Measurements from ENCODE around the gene ALAD.

The ALAD gene

DNA sequence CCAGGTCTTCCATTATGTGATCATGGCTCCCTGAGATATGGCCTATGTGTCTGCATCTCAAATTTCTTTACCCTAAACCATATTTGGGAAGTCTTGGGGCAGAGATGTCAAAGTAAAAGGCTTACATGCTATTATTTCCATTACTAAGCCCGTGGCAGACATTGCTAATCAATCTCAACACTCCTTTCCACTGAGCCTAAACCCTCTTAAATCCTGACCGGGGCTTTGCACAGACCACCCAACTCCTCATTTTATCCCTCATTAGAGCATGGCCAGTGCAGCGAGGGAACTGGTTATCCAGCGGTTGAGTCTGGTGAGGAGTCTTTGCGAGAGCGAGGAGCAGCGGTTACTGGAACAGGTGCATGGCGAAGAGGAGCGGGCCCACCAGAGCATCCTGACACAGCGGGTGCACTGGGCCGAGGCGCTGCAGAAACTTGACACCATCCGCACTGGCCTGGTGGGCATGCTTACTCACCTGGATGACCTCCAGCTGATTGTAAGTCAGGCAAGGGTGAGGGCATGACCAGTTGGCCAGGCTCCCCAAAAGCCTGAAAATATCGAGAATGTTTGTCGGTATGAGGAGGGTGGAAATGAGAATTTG, 40.7 kb downstream of the ALAD start:
- in situ Hi-C loops (cut with MboI; ENCODE audit: low sequenced_read_pairs) = no loop called here
- Histone ChIP-seq H3K27me3 (ENCODE audit: low read depth) (no peaks in the 10 kb centered on the region), H3K4me1 (no peaks in the 10 kb centered on the region), H3K9me3 (no peaks in the 10 kb centered on the region), H3K36me3 (replicated peaks) (no peaks in the 10 kb centered on the region), H3K4me3 (no peak overlapping the region)
- no peak for DNase-seq (ENCODE audit: low spot score in 2 of 2)

- in situ Hi-C loops (cut with MboI; ENCODE audit: low sequenced_read_pairs) = no loop called here
- Histone ChIP-seq H3K27me3 (ENCODE audit: low read depth) (no peaks in the 10 kb centered on the region), H3K36me3 (replicated peaks) (no peaks in the 10 kb centered on the region), H3K4me1 (no peaks in the 10 kb centered on the region), H3K9me3 (no peaks in the 10 kb centered on the region), H3K4me3 (no peak overlapping the region)
- DNase-seq (ENCODE audit: low spot score in 2 of 2) = no peak
These were observed 41.7 kb downstream of the ALAD start for GRCh38 chr9:113359385-113359784.

- in situ Hi-C loops (cut with MboI; ENCODE audit: low sequenced_read_pairs) = no loop called here
- Histone ChIP-seq H3K36me3 (replicated peaks) (no peaks in the 10 kb centered on the region), H3K27me3 (ENCODE audit: low read depth) (peaks cover 8% of the 10 kb centered on the region), H3K4me1 (no peaks in the 10 kb centered on the region), H3K9me3 (no peaks in the 10 kb centered on the region), H3K4me3 (no peak overlapping the region)
- DNase-seq (ENCODE audit: low spot score in 2 of 2) = no peak
These were observed 44.3 kb downstream of the ALAD start for GRCh38 chr9:113356686-113357292.

- Histone ChIP-seq H3K27me3 (ENCODE audit: low read depth) (peaks cover 25% of the 10 kb centered on the region), H3K9me3 (no peaks in the 10 kb centered on the region), H3K4me3 (no peak overlapping the region), H3K4me1 (no peaks in the 10 kb centered on the region), H3K36me3 (replicated peaks) (no peaks in the 10 kb centered on the region)
- in situ Hi-C loops (cut with MboI; ENCODE audit: low sequenced_read_pairs) = no loop called here
- DNase-seq (ENCODE audit: low spot score in 2 of 2) = no peak
These were observed 46.0 kb downstream of the ALAD start for GRCh38 chr9:113355040-113355596.

GRCh38 chr9:113352411-113352810, 48.7 kb downstream of the ALAD start:
- Histone ChIP-seq H3K36me3 (replicated peaks) (no peaks in the 10 kb centered on the region), H3K4me1 (no peaks in the 10 kb centered on the region), H3K9me3 (no peaks in the 10 kb centered on the region), H3K27me3 (ENCODE audit: low read depth) (peaks cover 45% of the 10 kb centered on the region), H3K4me3 (no peak overlapping the region)
- DNase-seq (ENCODE audit: low spot score in 2 of 2) = no peak
- in situ Hi-C loops (cut with MboI; ENCODE audit: low sequenced_read_pairs) = no loop called here

DNA sequence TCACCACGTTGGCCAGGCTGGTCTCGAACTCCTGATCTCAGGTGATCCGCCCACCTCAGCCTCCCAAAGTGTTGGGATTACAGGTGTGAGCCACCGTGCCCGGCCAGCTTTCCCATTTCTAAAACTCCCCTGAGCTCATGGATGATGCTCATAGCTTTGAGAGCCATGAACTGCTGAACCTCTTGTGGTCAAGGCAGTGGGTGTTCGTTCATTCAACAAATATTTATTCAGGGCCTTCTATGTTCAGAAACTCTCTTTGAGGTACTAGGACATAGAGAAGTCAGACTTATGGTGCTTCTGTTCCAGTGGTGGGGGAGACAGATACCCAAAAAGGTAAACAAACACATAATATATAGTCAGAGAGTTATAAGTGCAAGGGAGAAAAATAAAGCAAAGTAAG, 49.1 kb downstream of the ALAD start:
- peaks cover 45% of the 10 kb centered on the region for H3K27me3 ChIP-seq (ENCODE audit: low read depth)
- H3K4me3 ChIP-seq = no peak overlapping the region
- no peaks in the 10 kb centered on the region for H3K36me3 ChIP-seq (replicated peaks)
- in situ Hi-C loops (cut with MboI; ENCODE audit: low sequenced_read_pairs) = no loop called here
- no peak for DNase-seq (ENCODE audit: low spot score in 2 of 2)
- H3K4me1 ChIP-seq = no peaks in the 10 kb centered on the region
- H3K9me3 ChIP-seq = no peaks in the 10 kb centered on the region

- DNase-seq (ENCODE audit: low spot score in 2 of 2) = no peak
- Histone ChIP-seq H3K4me1 (no peaks in the 10 kb centered on the region), H3K4me3 (no peak overlapping the region), H3K9me3 (no peaks in the 10 kb centered on the region), H3K36me3 (replicated peaks) (no peaks in the 10 kb centered on the region), H3K27me3 (ENCODE audit: low read depth) (peaks cover 45% of the 10 kb centered on the region)
- in situ Hi-C loops (cut with MboI; ENCODE audit: low sequenced_read_pairs) = no loop called here
These were observed 50.1 kb downstream of the ALAD start for GRCh38 chr9:113350937-113351336.

DNA sequence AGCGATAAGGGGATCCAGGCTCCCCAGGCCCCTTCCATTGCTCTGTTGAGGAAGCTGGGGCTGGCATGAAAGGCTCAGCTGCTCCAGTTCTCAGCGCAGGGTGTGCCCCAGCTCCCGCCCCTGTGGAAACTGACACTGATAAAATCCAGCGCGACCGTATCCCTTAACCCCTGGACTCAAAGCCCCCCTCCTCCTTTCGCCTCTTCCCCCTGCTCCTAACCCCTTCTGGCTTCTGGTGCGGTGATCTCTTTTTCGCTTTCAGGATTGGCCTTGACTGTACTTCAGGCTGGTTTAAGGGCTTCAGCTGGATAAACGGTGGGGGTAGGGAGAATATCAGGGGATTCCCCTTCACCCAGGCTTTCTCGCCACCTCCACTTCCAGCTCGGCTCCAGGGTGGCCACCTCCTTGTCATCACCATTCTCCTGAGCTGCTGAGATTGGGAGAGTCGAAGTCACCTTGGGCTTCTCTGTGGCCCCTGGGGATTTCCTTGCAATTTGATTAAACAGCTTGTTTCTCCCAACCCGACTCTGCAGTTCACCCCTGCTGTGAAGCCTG, 50.9 kb downstream of the ALAD start:
- DNase-seq (ENCODE audit: low spot score in 2 of 2) = no peak
- Histone ChIP-seq H3K27me3 (ENCODE audit: low read depth) (peaks cover 45% of the 10 kb centered on the region), H3K4me3 (peak overlapping the region; percentile 29), H3K4me1 (no peaks in the 10 kb centered on the region), H3K9me3 (no peaks in the 10 kb centered on the region), H3K36me3 (replicated peaks) (no peaks in the 10 kb centered on the region)
- in situ Hi-C loops (cut with MboI; ENCODE audit: low sequenced_read_pairs) = no loop called here

- DNase-seq (ENCODE audit: low spot score in 2 of 2) = peak; percentile 26 to 39
- Histone ChIP-seq H3K4me3 (peak within 1 kb of the TSS; percentile 29), H3K27me3 (ENCODE audit: low read depth) (peaks cover 45% of the 10 kb centered on the region), H3K36me3 (replicated peaks) (no peaks in the 10 kb centered on the region), H3K9me3 (no peaks in the 10 kb centered on the region), H3K4me1 (no peaks in the 10 kb centered on the region)
- in situ Hi-C loops (cut with MboI; ENCODE audit: low sequenced_read_pairs) = no loop called here
These were observed 51.5 kb downstream of the ALAD start, which contains the start of gene BSPRY for GRCh38 chr9:113349445-113350094. Gene BSPRY, plus strand, starts transcription at chr9:113349541. Its CDS starts 39 bp downstream, at chr9:113349580.

GRCh38 chr9:113349066-113349444, 52.0 kb downstream of the ALAD start:
- Histone ChIP-seq H3K27me3 (ENCODE audit: low read depth) (peaks cover 45% of the 10 kb centered on the region), H3K36me3 (replicated peaks) (no peaks in the 10 kb centered on the region), H3K4me3 (peak overlapping the region; percentile 16), H3K4me1 (no peaks in the 10 kb centered on the region), H3K9me3 (no peaks in the 10 kb centered on the region)
- in situ Hi-C loops (cut with MboI; ENCODE audit: low sequenced_read_pairs) = no loop called here
- no peak for DNase-seq (ENCODE audit: low spot score in 2 of 2)

DNA sequence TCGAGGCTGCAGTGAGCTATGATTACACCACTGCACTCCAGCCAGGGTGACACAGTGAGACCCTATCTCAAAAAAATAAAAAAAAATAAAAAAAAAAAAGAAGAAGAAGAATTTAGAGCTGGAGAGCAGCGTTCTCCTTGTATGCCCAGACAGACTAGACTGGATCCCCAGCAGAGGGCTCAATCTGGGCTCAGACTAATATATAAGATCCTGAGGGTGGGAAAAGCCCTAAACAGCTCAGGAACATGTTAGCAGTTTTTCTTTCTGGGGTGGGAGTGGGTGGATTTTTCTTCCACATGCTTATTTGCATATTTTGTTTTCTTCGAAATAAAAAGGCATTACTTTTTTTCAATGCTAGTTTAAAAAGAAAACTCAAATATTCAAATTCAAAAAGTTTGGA, 52.6 kb downstream of the ALAD start:
- in situ Hi-C loops (cut with MboI; ENCODE audit: low sequenced_read_pairs) = no loop called here

DNA sequence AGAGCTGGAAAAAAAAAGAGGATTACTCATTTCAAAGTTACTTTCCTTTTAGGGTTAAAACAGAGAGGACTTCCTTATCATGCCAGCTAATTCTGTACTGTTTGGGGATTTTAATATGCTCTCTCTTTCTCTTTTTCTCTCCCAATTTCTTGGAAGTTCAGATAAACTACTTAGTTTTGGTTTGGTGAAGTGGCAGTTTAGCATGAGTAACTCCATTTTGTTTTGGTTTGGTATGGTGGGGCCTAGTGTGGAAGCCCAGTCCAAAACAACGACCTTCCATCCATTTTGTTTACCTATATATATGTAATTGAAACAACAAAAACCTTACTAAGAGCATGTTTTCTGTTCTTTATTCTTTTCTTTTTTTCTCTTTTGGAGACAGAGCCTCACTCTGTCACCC, 55.4 kb downstream of the ALAD start:
- Histone ChIP-seq H3K4me1 (no peaks in the 10 kb centered on the region), H3K4me3 (no peak overlapping the region), H3K9me3 (no peaks in the 10 kb centered on the region), H3K36me3 (replicated peaks) (no peaks in the 10 kb centered on the region), H3K27me3 (ENCODE audit: low read depth) (peaks cover 26% of the 10 kb centered on the region)
- no peak for DNase-seq (ENCODE audit: low spot score in 2 of 2)
- in situ Hi-C loops (cut with MboI; ENCODE audit: low sequenced_read_pairs) = no loop called here

More for the DNA sequence above, 52.6 kb downstream of the ALAD start:
- Histone ChIP-seq H3K4me1 (no peaks in the 10 kb centered on the region), H3K9me3 (no peaks in the 10 kb centered on the region), H3K36me3 (replicated peaks) (no peaks in the 10 kb centered on the region), H3K4me3 (no peak overlapping the region), H3K27me3 (ENCODE audit: low read depth) (peaks cover 45% of the 10 kb centered on the region)
- DNase-seq (ENCODE audit: low spot score in 2 of 2) = no peak

DNA sequence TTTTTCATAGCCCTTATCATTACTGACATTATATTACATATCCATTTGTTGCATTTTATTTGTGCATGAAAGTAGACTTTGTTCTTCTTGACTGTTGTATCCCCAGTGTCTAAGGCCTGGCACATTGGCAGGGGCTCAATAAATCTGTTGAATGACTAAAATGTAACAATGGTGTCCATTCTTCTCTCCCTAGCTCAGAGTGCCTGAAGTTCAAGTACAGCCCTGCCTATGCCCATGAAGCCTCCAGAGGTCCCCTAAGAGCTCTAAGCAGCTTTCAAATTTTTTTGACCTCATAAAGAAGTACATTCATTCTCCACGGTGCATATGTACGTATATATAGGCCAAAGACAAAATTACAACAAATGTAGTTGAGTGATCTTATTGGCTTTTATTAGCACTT, 55.9 kb downstream of the ALAD start:
- 0 out of 2 replicates have a peak, but pooled peaks cover 2% of the 10 kb centered on the region for H3K4me1 ChIP-seq
- no peaks in the 10 kb centered on the region for H3K9me3 ChIP-seq
- no peak for DNase-seq (ENCODE audit: low spot score in 2 of 2)
- no peaks in the 10 kb centered on the region for H3K36me3 ChIP-seq (replicated peaks)
- no peak overlapping the region for H3K4me3 ChIP-seq
- in situ Hi-C loops (cut with MboI; ENCODE audit: low sequenced_read_pairs) = no loop called here
- peaks cover 21% of the 10 kb centered on the region for H3K27me3 ChIP-seq (ENCODE audit: low read depth)

- in situ Hi-C loops (cut with MboI; ENCODE audit: low sequenced_read_pairs) = no loop called here
- Histone ChIP-seq H3K27me3 (ENCODE audit: low read depth) (peaks cover 10% of the 10 kb centered on the region), H3K4me3 (no peak overlapping the region), H3K4me1 (peaks cover 5% of the 10 kb centered on the region; the same call in 1 of the 2 replicates), H3K9me3 (no peaks in the 10 kb centered on the region), H3K36me3 (replicated peaks) (no peaks in the 10 kb centered on the region)
- peak in 1 of 2 experiments; percentile 55 for DNase-seq (ENCODE audit: low spot score in 2 of 2)
These were observed 57.3 kb downstream of the ALAD start for GRCh38 chr9:113343732-113344231.

Data from HAP-1 (cell line).